Osteocyte (in vitro differentiated cells): ENCODE data around the gene C1orf198. TPM values are rescaled to one million over a fixed set of nuclear protein-coding genes. Genes with fewer than 3 reads are reported as not detected.

ENCODE experiments used
- DNase-seq: peaks from one replicate; pipeline ENCODE4 v3.0.0; 2021; ENCODE audit warnings: mixed read lengths; ENCODE audit not compliant: unreplicated experiment; ENCODE audit errors: extremely low spot score
- H3K27ac Mint-ChIP-seq: one replicate; pipeline ENCODE4 v1.8.0; 2021; ENCODE audit warnings: mild to moderate bottlenecking, mixed read lengths; ENCODE audit not compliant: unreplicated experiment
- H3K27me3 Mint-ChIP-seq: one replicate; pipeline ENCODE4 v1.8.0; 2021; ENCODE audit warnings: mixed read lengths; ENCODE audit not compliant: unreplicated experiment
- H3K36me3 Mint-ChIP-seq: one replicate; pipeline ENCODE4 v1.8.0; 2021; ENCODE audit warnings: mixed read lengths; ENCODE audit not compliant: unreplicated experiment
- H3K4me1 Mint-ChIP-seq: one replicate; pipeline ENCODE4 v1.8.0; 2021; ENCODE audit warnings: mixed read lengths; ENCODE audit not compliant: unreplicated experiment
- H3K4me3 Mint-ChIP-seq: one replicate; pipeline ENCODE4 v1.8.0; 2021; ENCODE audit warnings: mild to moderate bottlenecking, moderate library complexity, mixed read lengths; ENCODE audit not compliant: unreplicated experiment
- H3K9me3 Mint-ChIP-seq: one replicate; pipeline ENCODE4 v1.8.0; 2021; ENCODE audit warnings: mixed read lengths; ENCODE audit not compliant: unreplicated experiment
- total RNA-seq: library from RNA; stranded (reverse); gene quantifications from 2 replicates; pipeline ENCODE4 v1.2.1, GENCODE V29; 2021
- TF ChIP-seq, protein P1 (sequence below): fragments of 200-600 bp; sonication (generic); IDR thresholded peaks from 2 replicates; pipeline ENCODE4 v1.5.0; 2021; ENCODE audit warnings: antibody characterized with exemption, mild to moderate bottlenecking, moderate library complexity

C1orf198 gene
- total RNA-seq, 1 donor from 2014 or later, result 281 TPM

- Mint-ChIP-seq H3K4me3 (peak overlapping the region; percentile 12), H3K36me3 (peaks cover 49% of the 10 kb centered on the region), H3K4me1 (peaks cover 98% of the 10 kb centered on the region)
Observed at GRCh38 chr1:230858918-230859729, 9.2 kb downstream of the C1orf198 start.

DNA sequence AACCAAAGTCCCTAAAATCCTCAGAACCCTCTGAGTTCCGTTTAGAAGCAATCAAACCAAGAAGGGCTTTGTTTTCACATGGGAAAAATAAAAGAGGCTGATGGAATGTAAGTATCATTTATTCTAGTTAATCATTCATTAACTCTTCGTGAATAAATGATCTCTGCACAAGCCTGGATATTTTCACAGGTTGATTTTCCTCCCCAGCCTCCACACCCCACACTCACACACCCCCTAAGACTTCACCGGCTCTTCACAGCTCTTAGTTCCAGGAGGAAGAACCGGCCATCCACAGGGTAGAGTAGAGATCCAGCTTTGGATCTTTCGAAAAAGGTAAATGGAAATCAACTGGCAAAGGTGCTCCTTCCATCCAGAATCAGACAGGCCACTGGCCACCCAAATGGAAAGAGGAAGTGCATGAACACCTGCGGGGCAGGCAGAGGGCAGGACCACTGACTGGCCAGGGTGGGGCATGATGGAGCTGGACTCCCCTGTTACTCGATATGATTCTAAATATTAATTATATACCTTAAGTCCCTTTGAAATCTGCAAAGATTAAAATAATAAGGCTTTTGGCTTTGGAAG, 10.0 kb downstream of the C1orf198 start:
- Mint-ChIP-seq H3K36me3 (peaks cover 55% of the 10 kb centered on the region), H3K9me3 (peaks cover 4% of the 10 kb centered on the region), H3K27me3 (no peaks in the 10 kb centered on the region), H3K4me1 (peaks cover 98% of the 10 kb centered on the region), H3K4me3 (no peak overlapping the region), H3K27ac (peak overlapping the region; percentile 97)
- DNase-seq, result no peak
- TF ChIP-seq, protein P1, sequence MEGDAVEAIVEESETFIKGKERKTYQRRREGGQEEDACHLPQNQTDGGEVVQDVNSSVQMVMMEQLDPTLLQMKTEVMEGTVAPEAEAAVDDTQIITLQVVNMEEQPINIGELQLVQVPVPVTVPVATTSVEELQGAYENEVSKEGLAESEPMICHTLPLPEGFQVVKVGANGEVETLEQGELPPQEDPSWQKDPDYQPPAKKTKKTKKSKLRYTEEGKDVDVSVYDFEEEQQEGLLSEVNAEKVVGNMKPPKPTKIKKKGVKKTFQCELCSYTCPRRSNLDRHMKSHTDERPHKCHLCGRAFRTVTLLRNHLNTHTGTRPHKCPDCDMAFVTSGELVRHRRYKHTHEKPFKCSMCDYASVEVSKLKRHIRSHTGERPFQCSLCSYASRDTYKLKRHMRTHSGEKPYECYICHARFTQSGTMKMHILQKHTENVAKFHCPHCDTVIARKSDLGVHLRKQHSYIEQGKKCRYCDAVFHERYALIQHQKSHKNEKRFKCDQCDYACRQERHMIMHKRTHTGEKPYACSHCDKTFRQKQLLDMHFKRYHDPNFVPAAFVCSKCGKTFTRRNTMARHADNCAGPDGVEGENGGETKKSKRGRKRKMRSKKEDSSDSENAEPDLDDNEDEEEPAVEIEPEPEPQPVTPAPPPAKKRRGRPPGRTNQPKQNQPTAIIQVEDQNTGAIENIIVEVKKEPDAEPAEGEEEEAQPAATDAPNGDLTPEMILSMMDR, result no peak

More at GRCh38 chr1:230858918-230859729, 9.2 kb downstream of the C1orf198 start:
- Mint-ChIP-seq H3K27me3 (no peaks in the 10 kb centered on the region), H3K27ac (peak overlapping the region; percentile 97), H3K9me3 (peaks cover 4% of the 10 kb centered on the region)
- TF ChIP-seq, protein P1, result no peak
- peak; percentile 89 for DNase-seq

GRCh38 chr1:230857822-230858221, 10.5 kb downstream of the C1orf198 start:
- Mint-ChIP-seq H3K27ac (peak overlapping the region; percentile 97), H3K27me3 (no peaks in the 10 kb centered on the region), H3K9me3 (peaks cover 4% of the 10 kb centered on the region), H3K36me3 (peaks cover 60% of the 10 kb centered on the region), H3K4me3 (no peak overlapping the region), H3K4me1 (peaks cover 98% of the 10 kb centered on the region)
- DNase-seq, result no peak
- TF ChIP-seq, protein P1, result no peak

DNA sequence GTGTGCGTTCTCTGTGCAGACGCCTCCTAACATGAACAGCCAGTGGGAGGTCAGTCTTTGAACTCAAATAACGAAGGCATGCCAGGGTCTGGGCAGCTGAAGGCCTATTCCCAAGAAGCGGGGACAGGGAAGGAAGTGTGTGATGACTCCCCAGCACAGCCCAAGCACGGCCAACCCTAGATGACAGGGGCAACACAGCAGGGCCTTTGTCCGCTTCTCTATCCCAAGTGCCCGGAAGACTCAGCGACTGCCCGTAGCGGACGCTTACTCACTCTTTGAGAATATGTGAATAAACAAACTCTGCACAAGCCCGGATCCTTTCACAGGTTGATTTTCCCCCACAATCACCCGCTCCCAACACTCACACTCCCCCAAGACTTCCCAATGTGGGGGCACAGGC, 11.2 kb downstream of the C1orf198 start:
- no peak for DNase-seq
- H3K27me3 Mint-ChIP-seq, result no peaks in the 10 kb centered on the region
- peaks cover 97% of the 10 kb centered on the region for H3K4me1 Mint-ChIP-seq
- H3K4me3 Mint-ChIP-seq, result peak overlapping the region; percentile 51
- peaks cover 63% of the 10 kb centered on the region for H3K36me3 Mint-ChIP-seq
- peaks cover 4% of the 10 kb centered on the region for H3K9me3 Mint-ChIP-seq
- peak overlapping the region; percentile 97 for H3K27ac Mint-ChIP-seq
- TF ChIP-seq, protein P1, result no peak

- peaks cover 97% of the 10 kb centered on the region for H3K4me1 Mint-ChIP-seq
- H3K4me3 Mint-ChIP-seq, result no peak overlapping the region
- H3K9me3 Mint-ChIP-seq, result peaks cover 4% of the 10 kb centered on the region
- H3K36me3 Mint-ChIP-seq, result peaks cover 59% of the 10 kb centered on the region
- peak overlapping the region; percentile 97 for H3K27ac Mint-ChIP-seq
- TF ChIP-seq, protein P1, result no peak
- no peaks in the 10 kb centered on the region for H3K27me3 Mint-ChIP-seq
- no peak for DNase-seq
Observed at GRCh38 chr1:230855886-230856285, 12.4 kb downstream of the C1orf198 start.
